ENCODE measurements around the gene CCT6B. TPM values are rescaled to one million over a fixed set of nuclear protein-coding genes. Genes with fewer than 3 reads are reported as not detected.

The CCT6B gene
- total and polyA plus RNA-seq, 9 of the 15 experiments (the other 6 are each of a cell fraction or from before 2014, with no cell fraction given) = 0.25 to 0.91 (median 0.58) TPM

GRCh38 chr17:34980353-34980680 lies 19.1 kb upstream of the CCT6B start, which contains the start of gene LIG3 (continued):
- TF ChIP-seq ZNF318 (IDR thresholded peaks at IDR 0.05; ENCODE audit: borderline replicate concordance in 1 of 2, low read depth in 1 of 2) = no peak
- TF ChIP-seq EHMT2 (IDR thresholded peaks at IDR 0.05) = no peak
- TF ChIP-seq ZBTB43 (CRISPR knock-in tag; IDR thresholded peaks at IDR 0.05) = no peak
- TF ChIP-seq RCOR1 (IDR thresholded peaks at IDR 0.05; ENCODE audit: borderline replicate concordance in 1 of 2, low read depth in 2 of 2, low read length in 2 of 2) = peak in 1 of 2 experiments; percentile 54; a peak in 2 of 4 replicates
- TF ChIP-seq XRCC4 (IDR thresholded peaks at IDR 0.05; ENCODE audit: extremely low read depth, insufficient read depth, insufficient read length) = no peak
- no peak for TF ChIP-seq YBX1 (IDR thresholded peaks at IDR 0.05)
- TF ChIP-seq E2F5 (CRISPR knock-in tag; IDR thresholded peaks at IDR 0.05) = no peak
- no peak for TF ChIP-seq ETV1 (tag; conservative IDR thresholded peaks at IDR 0.05; ENCODE audit: low read depth)
- TF ChIP-seq RBM17 (IDR thresholded peaks at IDR 0.05; ENCODE audit: borderline replicate concordance, low read depth, low read length) = no peak
- TF ChIP-seq SETDB1 (IDR thresholded peaks at IDR 0.05; ENCODE audit: low read length) = no peak
- no peak for TF ChIP-seq NR2F6 (CRISPR knock-in tag; IDR thresholded peaks at IDR 0.05)
- TF ChIP-seq STAT6 (CRISPR knock-in tag; IDR thresholded peaks at IDR 0.05) = no peak
- no peak for TF ChIP-seq MTA3 (IDR thresholded peaks at IDR 0.05; ENCODE audit: borderline replicate concordance)
- peak; percentile 67 for TF ChIP-seq TBP (optimal IDR thresholded peaks at IDR 0.05; ENCODE audit: low read depth, low read length)
- no peak for TF ChIP-seq HDAC3 (IDR thresholded peaks at IDR 0.05; ENCODE audit: borderline replicate concordance, partially characterized antibody)
- TF ChIP-seq SRSF9 (IDR thresholded peaks at IDR 0.05; ENCODE audit: borderline replicate concordance, low read depth, low read length) = no peak
- TF ChIP-seq ZNF583 (CRISPR knock-in tag; IDR thresholded peaks at IDR 0.05) = no peak
